Retinal pigment epithelial cell (primary cell): ENCODE measurements around the gene PLPP7.

ENCODE experiments used
- DNase-seq: peaks from one replicate; pipeline ENCODE4 v3.0.0-alpha.2; 2010; ENCODE audit warnings: low read depth
- H3K4me3 ChIP-seq: 2 replicates; pipeline ENCODE4 v1.5.1; 2011; ENCODE audit warnings: mild to moderate bottlenecking, low read length, control low read depth, moderate library complexity
- CTCF ChIP-seq: conservative IDR thresholded peaks from 2 replicates; pipeline ENCODE4 v1.5.1; 2011; ENCODE audit warnings: low read depth, low read length, control low read depth, inconsistent platforms

Gene PLPP7

GRCh38 chr9:131284856-131285255 is 4.7 kb upstream of the PLPP7 start:
- TF ChIP-seq CTCF: no peak
- DNase-seq: no peak
- H3K4me3 ChIP-seq: no peak overlapping the region

GRCh38 chr9:131287359-131287758 is 2.2 kb upstream of the PLPP7 start:
- no peak for TF ChIP-seq CTCF
- no peak overlapping the region for H3K4me3 ChIP-seq
- DNase-seq: no peak

- no peak for TF ChIP-seq CTCF
- no peak overlapping the region for H3K4me3 ChIP-seq
- no peak for DNase-seq
These were observed 1.3 kb upstream of the PLPP7 start for GRCh38 chr9:131288217-131288616.

- no peak for TF ChIP-seq CTCF
- no peak for DNase-seq
- no peak overlapping the region for H3K4me3 ChIP-seq
These were observed 678 bp downstream of the PLPP7 start for GRCh38 chr9:131290036-131290766.

- no peak overlapping the region for H3K4me3 ChIP-seq
- no peak for TF ChIP-seq CTCF
- no peak for DNase-seq
These were observed 1.3 kb downstream of the PLPP7 start for GRCh38 chr9:131290767-131291370.

GRCh38 chr9:131291795-131292315 is 2.3 kb downstream of the PLPP7 start:
- no peak for DNase-seq
- no peak overlapping the region for H3K4me3 ChIP-seq
- TF ChIP-seq CTCF: no peak

GRCh38 chr9:131292937-131293336 is 3.4 kb downstream of the PLPP7 start:
- no peak for TF ChIP-seq CTCF
- no peak for DNase-seq
- no peak overlapping the region for H3K4me3 ChIP-seq
